ENCODE measurements around the gene TNN.

TNN gene

DNA sequence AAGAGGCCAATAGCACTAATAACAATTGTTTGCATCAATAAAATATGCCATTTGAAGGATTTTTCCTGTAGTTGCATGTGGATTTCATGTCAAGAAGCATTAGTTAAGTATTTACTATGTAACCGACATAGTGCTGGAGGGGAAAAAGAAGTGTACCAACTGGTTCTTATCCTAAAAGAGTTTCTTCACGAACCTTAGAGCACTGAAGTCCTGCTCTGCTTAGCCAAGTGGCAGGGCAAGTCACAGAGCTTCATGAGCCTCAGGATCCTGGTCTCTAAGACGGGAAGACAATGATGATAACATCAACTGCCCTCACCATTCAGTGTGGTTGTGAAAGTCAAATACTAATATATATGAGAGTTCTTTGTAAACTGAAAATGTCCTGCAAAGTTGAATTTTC, 110.8 kb downstream of the TNN start:
- DNase-seq = no peak

DNA sequence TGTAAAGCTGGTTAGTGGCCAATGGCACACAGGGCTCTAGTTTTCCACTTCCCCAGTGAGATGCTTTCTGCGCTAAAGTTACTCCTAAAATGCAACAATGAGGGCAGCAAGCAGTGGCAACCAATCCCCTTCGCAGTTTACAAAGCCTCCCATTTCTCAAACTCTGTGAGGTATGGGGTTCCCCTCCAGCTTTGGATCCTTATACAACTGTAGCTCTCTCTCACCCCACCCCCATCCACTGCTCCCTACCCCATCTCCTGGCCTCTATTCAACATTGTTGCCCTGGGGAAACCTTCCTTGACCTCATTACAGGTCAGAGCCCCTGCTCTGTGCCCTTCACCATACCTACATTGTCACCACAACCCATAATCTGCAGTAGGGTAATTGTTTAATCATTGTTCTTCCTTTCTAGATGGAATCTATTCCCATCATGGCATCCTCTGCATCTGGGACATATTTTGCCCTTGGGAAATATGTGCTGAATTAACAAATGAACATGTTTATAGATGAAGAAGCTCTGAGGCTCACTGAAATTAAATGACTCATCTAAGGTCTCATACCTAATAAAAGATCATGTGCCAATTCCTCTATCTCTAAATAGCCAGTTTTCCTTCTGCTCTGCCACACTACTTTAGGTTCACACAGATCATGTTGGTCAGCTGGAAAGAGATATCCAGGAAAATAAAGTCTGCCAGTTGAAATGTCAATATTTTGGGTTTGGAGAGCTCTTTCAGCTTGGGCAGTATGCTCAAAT, 112.4 kb downstream of the TNN start:
- no peak for DNase-seq

DNA sequence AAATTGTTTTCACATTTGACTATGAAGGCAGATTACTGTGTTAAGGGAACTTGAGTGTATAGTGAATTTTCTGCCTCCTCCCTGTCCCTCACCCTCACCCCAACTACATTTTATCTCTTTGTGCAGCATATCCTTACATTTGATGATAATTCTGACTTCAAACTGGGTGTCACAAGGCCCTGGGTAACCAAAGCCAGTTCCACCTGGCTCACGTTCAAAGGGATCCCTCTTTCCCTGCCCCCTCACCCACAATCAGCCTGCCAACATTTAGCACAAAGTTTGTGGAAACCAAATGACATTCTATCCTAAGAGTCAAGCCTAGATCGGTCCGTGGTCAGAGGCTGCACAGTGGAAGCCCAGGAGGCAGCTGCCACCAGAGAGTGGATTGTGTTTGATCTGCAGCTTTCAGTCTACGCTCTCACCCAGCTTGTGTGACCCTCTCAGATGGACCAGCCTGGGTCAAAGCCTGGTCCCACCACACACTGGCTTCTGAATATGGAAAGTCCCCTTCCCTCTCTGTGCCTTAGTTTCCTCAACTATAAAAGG, 114.6 kb downstream of the TNN start:
- no peak for DNase-seq

DNA sequence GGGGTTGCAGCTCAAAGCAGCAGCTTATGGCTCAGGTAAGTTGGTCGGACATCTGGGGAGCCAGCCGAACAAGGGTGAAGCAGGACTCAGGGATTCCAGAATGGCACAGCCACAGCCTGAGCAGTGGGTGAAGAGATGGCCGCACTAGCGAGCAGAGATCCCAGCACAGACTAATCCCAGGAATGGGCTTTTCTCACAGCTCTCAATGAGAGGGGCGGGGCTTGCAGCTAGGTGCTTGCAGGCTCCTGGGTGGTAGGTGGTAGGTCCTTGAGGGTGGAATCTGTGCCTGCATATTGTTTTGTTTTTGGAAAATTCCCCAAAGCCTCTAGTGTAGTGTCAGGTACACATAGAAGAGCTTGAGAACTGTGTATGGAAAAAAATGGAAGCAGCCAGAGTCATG, 116.0 kb downstream of the TNN start:
- DNase-seq = no peak

DNA sequence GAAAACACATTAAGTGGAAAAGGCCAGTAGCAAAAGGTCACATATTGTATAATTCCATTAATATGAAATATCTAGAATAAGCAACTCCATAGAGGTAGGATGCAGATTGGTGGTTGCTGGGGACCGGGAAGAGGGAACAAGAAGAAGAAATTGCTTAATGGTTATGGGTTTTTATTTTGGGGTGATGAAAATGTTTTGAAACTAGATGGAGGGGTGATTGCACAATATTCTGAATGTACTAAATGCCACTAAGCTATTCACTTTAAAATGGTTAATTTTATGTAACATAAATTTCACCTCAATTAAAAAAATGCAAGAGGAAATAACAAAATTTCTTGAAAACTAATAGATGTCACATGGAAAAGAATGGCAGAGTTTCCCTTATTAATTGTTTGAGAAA, 118.3 kb downstream of the TNN start:
- DNase-seq = no peak

DNA sequence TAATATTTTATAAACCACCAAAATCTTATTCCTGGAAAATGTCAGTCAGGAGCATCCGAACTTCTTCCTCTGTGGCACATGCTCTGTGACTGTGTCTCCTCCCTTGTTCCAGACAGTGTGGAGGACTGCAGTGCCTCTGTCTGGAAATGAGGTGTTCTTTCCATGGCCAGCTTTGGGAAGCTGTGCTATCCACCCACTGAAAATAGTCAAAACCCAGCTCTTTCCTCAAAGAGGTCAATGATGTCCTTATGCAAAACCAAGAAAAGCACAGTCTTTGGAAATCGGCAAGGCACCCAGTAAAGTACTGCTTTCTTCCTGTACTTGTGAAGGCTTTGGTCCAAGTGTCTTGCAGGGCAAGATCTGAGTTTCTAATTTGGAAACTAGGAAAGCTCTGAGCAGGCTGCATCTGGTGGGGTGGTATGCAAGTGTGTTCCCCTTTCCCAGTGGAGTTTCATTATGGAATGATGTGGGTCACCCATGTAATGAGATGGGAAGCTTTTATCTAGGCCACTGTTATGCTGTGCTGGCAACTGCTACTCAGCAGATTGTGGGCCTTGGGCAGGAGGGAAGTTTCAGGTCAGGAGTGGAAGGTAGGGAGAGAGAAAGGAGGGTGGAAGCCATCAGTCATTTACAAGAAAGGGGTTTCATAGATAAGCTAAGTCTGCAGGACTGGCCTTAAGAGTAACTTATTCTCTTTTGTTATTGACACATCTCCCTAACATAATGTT, 119.0 kb downstream of the TNN start:
- no peak for DNase-seq

DNA sequence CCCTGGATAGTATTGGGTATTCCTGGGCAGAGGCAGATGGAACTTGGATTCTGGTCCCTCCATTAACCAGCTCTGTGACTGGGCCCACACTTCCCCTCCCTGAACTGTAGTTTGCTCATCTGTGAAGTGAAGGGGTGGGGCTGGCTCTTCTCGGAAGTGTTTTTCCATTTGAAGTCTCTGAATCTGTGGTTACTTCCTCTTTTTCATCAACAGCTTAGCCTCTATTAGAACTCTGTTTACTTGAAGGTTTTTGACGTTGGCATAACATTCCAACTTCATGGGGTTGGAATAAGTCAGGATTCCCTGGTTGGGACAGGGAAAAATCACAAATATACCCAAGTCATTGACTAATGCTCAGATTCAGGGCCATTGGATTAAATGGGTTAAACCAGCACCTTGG, 121.3 kb downstream of the TNN start:
- DNase-seq = peak in 4 of 5 experiments; percentile 14 to 86 (median 36)

DNA sequence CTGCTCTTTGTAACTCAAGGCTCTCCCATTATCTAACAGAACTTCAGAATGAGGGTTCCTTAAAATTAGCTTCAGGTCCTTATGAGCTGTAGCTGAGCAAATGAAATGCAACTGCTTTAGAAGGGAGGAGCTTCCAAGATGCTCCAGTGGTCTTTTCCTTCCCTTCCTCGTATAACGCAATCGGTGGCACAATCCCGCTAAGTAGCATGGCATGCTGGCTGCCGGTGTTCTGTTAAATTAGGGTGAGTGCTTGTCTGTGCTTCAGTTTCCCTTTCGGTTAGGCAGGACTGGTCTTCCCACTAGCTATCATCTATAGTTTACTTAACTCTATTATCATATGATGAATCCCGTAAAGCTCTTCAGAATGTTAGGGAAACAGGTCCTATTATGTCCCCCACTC, 124.0 kb downstream of the TNN start:
- peak in 2 of 5 experiments; percentile 29 to 66 for DNase-seq

DNA sequence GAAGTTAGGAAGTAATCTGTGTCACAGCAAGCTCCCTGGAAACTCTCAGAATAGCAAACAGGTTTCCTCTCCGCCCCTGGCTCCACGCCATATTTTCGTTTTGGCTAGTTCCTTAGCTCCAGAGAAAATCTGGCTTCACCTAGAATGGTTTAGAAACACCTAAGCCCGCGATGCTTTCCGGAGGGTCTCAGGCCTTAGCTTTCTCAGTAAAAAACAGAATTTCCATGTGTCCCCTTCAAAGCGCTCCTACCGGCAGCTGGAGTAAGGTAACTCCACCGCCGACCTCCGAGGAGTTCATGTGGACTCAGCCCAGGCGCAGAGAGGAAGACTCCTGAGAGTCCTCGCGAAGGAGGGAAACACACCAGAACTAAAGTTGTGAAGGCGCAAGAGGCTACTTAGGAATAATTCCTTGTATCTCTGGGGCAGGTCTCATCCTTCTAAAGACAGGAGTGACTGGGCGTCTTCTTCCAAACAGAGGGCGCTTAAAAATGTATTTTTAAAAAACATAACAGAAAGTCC, 124.5 kb downstream of the TNN start:
- DNase-seq = peak in 2 of 5 experiments; percentile 24 to 35

DNA sequence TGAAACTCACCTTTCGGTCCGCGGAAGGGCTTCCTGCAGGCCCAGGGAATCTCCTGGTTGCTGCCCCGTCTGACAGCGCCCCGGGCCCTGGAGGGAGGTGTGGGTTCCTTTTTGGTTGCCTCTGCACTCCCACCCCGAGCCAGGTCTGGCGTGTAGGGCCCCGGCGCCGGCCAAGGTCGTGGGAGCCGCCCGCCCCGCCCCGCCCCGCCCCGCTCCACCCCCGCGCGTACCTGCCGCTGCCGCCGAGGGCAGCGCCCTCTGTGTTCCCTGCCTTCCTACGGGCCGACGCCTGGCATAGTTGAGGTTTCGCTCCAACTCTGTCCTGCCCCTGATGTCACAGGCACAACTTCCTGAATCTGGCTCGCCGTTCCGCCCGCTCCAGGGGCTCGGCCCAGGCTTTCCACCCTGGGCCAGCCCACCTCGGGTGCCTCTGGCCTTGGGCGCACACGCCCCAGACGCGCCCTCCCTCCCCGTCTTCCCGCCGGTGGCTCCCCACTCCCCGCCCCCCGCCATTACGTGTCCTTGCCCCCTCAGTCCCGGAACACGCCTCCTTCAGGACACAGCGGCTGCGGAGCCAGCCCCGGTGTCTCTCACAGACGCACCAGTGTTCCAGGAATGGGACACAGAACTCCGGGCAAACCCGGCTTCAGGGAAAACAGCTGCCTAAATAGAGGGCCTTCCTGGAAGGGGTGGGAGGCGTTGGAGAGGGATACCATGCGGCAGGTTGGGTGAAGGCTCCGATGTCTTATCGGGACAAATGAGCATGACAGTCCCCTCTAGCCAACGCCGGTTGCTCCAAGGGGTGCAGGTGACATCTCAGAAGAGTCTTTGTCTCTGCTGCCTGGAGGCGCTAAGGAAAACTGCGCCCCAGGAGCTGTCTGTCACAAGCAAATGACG, 125.2 kb downstream of the TNN start, which contains the start of gene KIAA0040:
Gene KIAA0040, minus strand, starts transcription at position 147 of the 897 bp plus-strand sequence. CDS start 31,763 bp downstream, outside the sequence.
- peak; percentile 38 to 74 (median 46) for DNase-seq

DNA sequence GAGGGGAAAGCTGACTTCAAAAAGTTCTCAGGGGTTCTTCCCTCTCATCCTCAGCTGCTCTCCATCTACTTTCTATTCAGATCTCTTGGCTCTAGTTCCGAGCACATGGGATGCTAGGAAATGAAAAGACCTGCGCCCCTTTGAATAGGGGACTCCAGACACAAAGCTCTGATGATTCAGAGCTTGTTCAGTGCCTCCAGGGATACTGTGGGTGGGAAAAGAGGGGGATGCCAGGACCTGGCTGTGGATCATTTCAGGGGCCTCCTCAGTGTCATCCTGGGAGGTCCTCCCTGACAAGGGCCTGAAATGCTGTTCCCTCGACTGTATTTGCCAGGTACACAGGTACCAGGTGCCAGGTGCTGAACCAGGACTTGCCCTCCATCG, 125.9 kb downstream of the TNN start:
- DNase-seq = no peak

DNA sequence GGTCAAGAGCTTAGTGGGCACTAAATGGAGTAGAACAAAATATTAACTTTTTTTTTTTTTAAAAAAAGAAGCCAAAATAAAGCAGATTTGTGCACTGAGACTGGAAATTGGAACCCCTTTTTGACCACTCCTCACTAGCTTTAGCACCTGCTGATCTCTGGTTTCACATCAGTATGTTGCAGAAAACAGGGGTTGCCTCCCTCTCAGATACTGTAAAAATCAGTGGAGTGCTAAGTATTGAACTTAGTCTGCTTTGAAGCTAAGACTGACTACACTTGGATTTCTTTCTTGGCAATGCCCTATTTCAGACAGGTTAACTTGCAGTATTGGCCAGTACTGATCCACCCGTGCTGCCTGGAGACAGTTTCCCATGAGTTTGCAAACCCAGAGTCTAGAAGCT, 127.6 kb downstream of the TNN start:
- DNase-seq = no peak

DNA sequence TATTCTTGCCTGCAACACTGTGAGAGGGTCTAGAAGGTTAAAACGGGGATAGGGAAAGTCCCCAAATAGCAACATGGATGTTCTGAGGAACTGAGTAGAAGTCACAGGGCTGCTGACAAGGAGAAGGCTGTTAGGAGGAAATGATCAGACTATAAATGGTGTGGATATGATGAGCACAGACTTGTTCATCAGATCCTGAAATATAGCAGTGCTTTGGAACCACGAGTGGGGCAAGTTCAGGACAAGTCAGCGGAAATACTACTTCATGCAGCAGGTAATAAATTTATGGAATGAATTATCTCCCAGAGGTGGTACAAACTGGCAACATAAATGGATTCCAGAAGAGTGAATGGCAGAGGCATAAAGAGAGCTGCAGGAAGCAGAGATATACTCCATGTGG, 128.2 kb downstream of the TNN start:
- no peak for DNase-seq

DNA sequence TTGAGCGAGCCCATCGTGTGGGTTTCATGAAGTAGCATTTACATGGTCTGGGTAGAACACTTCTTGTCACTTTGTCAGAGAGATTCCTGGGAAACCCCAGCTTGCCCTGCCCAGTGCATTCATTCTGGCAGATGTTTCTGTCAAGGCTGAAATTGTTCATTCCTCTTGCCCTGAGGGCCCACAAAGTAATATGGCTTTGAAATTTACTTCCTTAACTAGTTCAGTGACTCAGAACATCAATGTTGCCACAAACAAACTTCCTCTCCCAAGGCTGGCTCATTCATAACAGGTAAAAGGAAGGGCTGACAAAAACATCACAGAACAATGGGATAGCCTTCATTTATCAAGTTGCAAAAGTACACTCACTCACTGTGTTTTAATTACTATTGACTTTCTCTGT, 129.9 kb downstream of the TNN start:
- DNase-seq = peak in 1 of 5 experiments; percentile 32
